DOHH2 (cell line): ENCODE data around the gene CDCA7.
A peak's percentile ranks its signal among the peaks of the same experiment; 100 is the strongest.

Experiments used
- H3F3A ChIP-seq: fragments of 200-600 bp; sonication (generic), shearing (Covaris generic); 2 replicates; pipeline ENCODE4 v1.6.0; 2016; ENCODE audit warnings: antibody characterized with exemption, mild to moderate bottlenecking; ENCODE audit not compliant: control insufficient read depth, insufficient read depth
- H3K27ac ChIP-seq: fragments of 200-600 bp; sonication (generic); 2 replicates; pipeline ENCODE4 v1.5.1; 2014; ENCODE audit warnings: low read depth, mild to moderate bottlenecking, low read length, moderate library complexity
- H3K27me3 ChIP-seq: fragments of 200-600 bp; sonication (generic); 2 replicates; pipeline ENCODE4 v1.6.1; 2014; ENCODE audit warnings: mild to moderate bottlenecking, low read length, mixed read lengths; ENCODE audit not compliant: control insufficient read depth
- H3K36me3 ChIP-seq: fragments of 200-600 bp; sonication (generic); 2 replicates; pipeline ENCODE4 v1.6.1; 2014; ENCODE audit warnings: mild to moderate bottlenecking, low read length, moderate library complexity, mixed read lengths; ENCODE audit not compliant: control insufficient read depth
- H3K4me1 ChIP-seq: fragments of 200-600 bp; sonication (generic); 2 replicates; pipeline ENCODE4 v1.6.1; 2014; ENCODE audit warnings: mild to moderate bottlenecking, low read length, mixed read lengths; ENCODE audit not compliant: control insufficient read depth
- H3K4me2 ChIP-seq: fragments of 200-600 bp; sonication (generic); 2 replicates; pipeline ENCODE4 v1.6.0; 2014; ENCODE audit warnings: mild to moderate bottlenecking, low read length, moderate library complexity
- H3K4me3 ChIP-seq: fragments of 200-600 bp; sonication (generic); 2 replicates; pipeline ENCODE4 v1.5.1; 2014; ENCODE audit warnings: mild to moderate bottlenecking, low read length, mixed read lengths
- H3K79me2 ChIP-seq: fragments of 200-600 bp; sonication (generic); 2 replicates; pipeline ENCODE4 v1.6.1; 2014; ENCODE audit warnings: mild to moderate bottlenecking, low read length, mixed read lengths; ENCODE audit not compliant: control insufficient read depth
- H3K9me2 ChIP-seq: fragments of 200-600 bp; sonication (generic); replicated peaks from 2 replicates; pipeline ENCODE4 v1.6.1; 2014; ENCODE audit warnings: mild to moderate bottlenecking, low read length, mixed read lengths; ENCODE audit not compliant: control insufficient read depth
- H3K9me3 ChIP-seq: fragments of 200-600 bp; sonication (generic); 2 replicates; pipeline ENCODE4 v1.6.1; 2014; ENCODE audit warnings: antibody characterized with exemption, low read length, mixed read lengths; ENCODE audit not compliant: control insufficient read depth, insufficient read depth
- H4K20me1 ChIP-seq: fragments of 200-600 bp; sonication (generic); 2 replicates; pipeline ENCODE4 v1.6.0; 2014; ENCODE audit warnings: low read depth, mild to moderate bottlenecking, antibody characterized with exemption, low read length, moderate library complexity; ENCODE audit not compliant: control insufficient read depth, insufficient read depth
- EZH2phosphoT487 ChIP-seq: fragments of 200-600 bp; sonication (generic); IDR thresholded peaks from 2 replicates; pipeline ENCODE4 v1.6.1; 2017; ENCODE audit warnings: borderline replicate concordance, mild to moderate bottlenecking, antibody characterized with exemption, low read length, moderate library complexity, mixed read lengths
- TF ChIP-seq, protein P1 (sequence below): fragments of 200-600 bp; sonication (generic); IDR thresholded peaks from one replicate; pipeline ENCODE4 v1.5.1; 2014; ENCODE audit warnings: antibody characterized with exemption, mild to moderate bottlenecking, low read depth, low read length; ENCODE audit not compliant: poor library complexity, severe bottlenecking

Gene CDCA7

GRCh38 chr2:173311844-173312606 lies 42.6 kb upstream of the CDCA7 start:
- Histone ChIP-seq H3K9me2 (no peaks in the 10 kb centered on the region), H3F3A (peaks cover 8% of the 10 kb centered on the region)

GRCh38 chr2:173323371-173323770 lies 31.3 kb upstream of the CDCA7 start:
- Histone ChIP-seq H3K79me2 (no peaks in the 10 kb centered on the region), H3F3A (0 out of 2 replicates have a peak, but pooled peaks cover 9% of the 10 kb centered on the region), H3K4me3 (no peak overlapping the region), H3K9me2 (no peaks in the 10 kb centered on the region), H3K27me3 (no peaks in the 10 kb centered on the region), H3K9me3 (no peaks in the 10 kb centered on the region), H3K4me2 (no peak overlapping the region), H3K36me3 (no peaks in the 10 kb centered on the region), H3K4me1 (peaks cover 32% of the 10 kb centered on the region), H3K27ac (no peak overlapping the region), H4K20me1 (no peaks in the 10 kb centered on the region)
- TF ChIP-seq, protein P1, sequence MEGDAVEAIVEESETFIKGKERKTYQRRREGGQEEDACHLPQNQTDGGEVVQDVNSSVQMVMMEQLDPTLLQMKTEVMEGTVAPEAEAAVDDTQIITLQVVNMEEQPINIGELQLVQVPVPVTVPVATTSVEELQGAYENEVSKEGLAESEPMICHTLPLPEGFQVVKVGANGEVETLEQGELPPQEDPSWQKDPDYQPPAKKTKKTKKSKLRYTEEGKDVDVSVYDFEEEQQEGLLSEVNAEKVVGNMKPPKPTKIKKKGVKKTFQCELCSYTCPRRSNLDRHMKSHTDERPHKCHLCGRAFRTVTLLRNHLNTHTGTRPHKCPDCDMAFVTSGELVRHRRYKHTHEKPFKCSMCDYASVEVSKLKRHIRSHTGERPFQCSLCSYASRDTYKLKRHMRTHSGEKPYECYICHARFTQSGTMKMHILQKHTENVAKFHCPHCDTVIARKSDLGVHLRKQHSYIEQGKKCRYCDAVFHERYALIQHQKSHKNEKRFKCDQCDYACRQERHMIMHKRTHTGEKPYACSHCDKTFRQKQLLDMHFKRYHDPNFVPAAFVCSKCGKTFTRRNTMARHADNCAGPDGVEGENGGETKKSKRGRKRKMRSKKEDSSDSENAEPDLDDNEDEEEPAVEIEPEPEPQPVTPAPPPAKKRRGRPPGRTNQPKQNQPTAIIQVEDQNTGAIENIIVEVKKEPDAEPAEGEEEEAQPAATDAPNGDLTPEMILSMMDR: no peak
- TF ChIP-seq EZH2phosphoT487: no peak

More at GRCh38 chr2:173311844-173312606, 42.6 kb upstream of the CDCA7 start:
- Histone ChIP-seq H3K79me2 (no peaks in the 10 kb centered on the region), H3K27me3 (no peaks in the 10 kb centered on the region), H3K36me3 (no peaks in the 10 kb centered on the region), H4K20me1 (no peaks in the 10 kb centered on the region), H3K4me1 (peaks cover 34% of the 10 kb centered on the region), H3K27ac (no peak overlapping the region), H3K9me3 (no peaks in the 10 kb centered on the region), H3K4me3 (no peak overlapping the region), H3K4me2 (no peak overlapping the region)
- no peak for TF ChIP-seq EZH2phosphoT487
- TF ChIP-seq, protein P1: no peak

GRCh38 chr2:173326806-173327205 lies 27.9 kb upstream of the CDCA7 start:
- Histone ChIP-seq H3K36me3 (no peaks in the 10 kb centered on the region), H3K27me3 (no peaks in the 10 kb centered on the region), H3K4me3 (no peak overlapping the region), H3K4me2 (peak overlapping the region; percentile 72), H4K20me1 (no peaks in the 10 kb centered on the region), H3K9me3 (peaks cover 8% of the 10 kb centered on the region), H3F3A (0 out of 2 replicates have a peak, but pooled peaks cover 6% of the 10 kb centered on the region), H3K9me2 (no peaks in the 10 kb centered on the region), H3K27ac (no peak overlapping the region), H3K4me1 (peaks cover 37% of the 10 kb centered on the region), H3K79me2 (no peaks in the 10 kb centered on the region)
- TF ChIP-seq EZH2phosphoT487: no peak
- TF ChIP-seq, protein P1: no peak
